ENCODE results near the gene SERTM1.

GRCh38 chr13:36681894-36682624, 8.2 kb downstream of the SERTM1 start:
- TF ChIP-seq EZH2 (IDR thresholded peaks at IDR 0.05; ENCODE audit: insufficient read depth, poor library complexity, severe bottlenecking) (no peak), EZH2phosphoT487 (IDR thresholded peaks at IDR 0.05; ENCODE audit: insufficient read depth, low read depth) (no peak)

Data from GM23248 (cell line).